GM21515 (cell line): ENCODE data around the gene KLHL34.

Experiments
- ATAC-seq: cut with Tn5 transposase; IDR thresholded peaks from one replicate; pipeline ENCODE4 v1.9.1; 2021; ENCODE audit not compliant: unreplicated experiment

The KLHL34 gene, protein sequence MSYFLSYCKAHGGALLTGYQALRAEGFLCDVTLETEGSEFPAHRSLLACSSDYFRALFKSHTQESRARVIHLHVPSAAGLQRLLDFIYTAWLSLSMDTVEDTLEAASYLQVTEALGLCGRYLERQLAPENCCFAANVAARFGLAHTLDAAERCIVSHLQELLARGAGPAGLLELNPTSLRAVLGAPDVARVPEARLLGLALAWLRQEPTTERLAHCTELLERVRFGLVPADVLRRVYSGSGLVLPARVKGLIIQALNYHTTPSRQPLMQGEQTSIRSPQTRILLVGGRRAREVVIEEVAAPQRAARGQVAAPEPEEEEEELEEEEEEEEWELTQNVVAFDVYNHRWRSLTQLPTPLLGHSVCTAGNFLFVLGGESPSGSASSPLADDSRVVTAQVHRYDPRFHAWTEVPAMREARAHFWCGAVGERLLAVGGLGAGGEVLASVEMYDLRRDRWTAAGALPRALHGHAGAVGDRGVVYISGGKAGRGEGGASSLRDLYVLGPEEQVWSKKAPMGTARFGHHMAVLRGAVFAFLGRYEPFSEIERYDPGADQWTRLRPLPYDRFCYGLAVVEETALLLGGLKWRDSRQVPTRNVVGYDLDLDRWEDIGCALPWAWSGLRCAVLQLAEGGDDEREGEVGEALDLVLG

GRCh38 chrX:21658152-21658737 is at the start of gene KLHL34:
Gene KLHL34 (minus strand): TSS chrX:21658330. CDS start chrX:21657788, 542 bp downstream.
- ATAC-seq, result no peak

- ATAC-seq, result no peak
These were observed 47.1 kb upstream of the KLHL34 start for GRCh38 chrX:21705225-21705624.

DNA sequence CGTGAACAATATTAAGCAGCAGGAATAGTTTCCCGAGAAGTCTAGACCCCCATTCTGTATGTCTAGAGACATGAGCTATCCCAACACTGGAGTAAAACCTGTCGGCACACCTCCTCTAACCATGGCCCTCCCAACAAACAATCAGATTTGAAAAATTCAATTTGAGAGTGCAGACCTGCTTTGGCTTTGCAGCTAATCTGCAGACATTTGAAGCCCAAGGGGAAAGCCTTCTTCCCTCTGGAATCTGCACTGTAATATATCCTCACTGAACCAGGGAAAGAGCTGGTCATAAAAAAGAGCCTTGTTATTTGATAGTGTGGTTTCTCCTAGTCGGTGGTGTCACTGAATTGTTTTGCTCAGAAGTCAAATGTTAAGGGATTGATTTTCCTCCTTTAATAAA is 44.6 kb upstream of the KLHL34 start:
- no peak for ATAC-seq

- ATAC-seq, result no peak
These were observed 42.8 kb upstream of the KLHL34 start for GRCh38 chrX:21700967-21701366.

- no peak for ATAC-seq
These were observed 42.1 kb upstream of the KLHL34 start for GRCh38 chrX:21700275-21700674.

DNA sequence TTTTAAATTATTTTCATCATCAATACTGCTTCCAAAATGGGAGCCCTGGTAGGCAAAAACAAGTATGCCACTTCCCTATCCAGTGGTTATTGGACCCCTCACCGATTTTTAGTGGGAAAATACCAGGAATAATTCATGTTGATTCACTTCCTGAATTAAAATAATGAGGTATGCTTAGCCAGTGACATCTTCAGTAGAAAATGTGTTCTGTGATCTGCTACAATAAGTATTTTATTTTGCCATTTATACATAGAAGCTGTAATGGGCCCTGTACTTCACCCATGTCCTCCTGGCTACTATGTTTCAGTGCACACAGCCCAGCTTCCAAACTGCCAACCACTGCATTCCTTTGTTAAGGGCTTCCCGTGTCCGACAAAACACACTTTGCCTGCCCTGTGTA is 41.0 kb upstream of the KLHL34 start:
- no peak for ATAC-seq

DNA sequence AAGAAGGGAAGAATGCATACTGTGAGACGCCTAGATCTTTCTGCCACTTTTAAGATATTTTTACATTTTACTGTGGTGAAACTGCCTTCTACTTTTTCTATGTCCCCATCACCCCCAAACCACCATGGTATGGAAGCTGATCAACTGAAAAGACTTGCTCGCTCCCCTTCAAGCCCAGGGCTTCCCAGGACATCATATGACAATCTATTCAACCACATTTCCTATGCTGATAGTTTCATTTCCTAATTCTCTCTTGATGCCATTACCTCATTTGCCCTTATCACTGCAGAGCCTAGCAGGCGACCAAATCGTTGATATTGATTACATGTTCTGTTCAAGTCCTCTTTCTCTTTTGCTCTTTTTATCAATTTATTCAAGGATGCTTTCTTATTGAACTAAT is 40.1 kb upstream of the KLHL34 start:
- ATAC-seq, result no peak

DNA sequence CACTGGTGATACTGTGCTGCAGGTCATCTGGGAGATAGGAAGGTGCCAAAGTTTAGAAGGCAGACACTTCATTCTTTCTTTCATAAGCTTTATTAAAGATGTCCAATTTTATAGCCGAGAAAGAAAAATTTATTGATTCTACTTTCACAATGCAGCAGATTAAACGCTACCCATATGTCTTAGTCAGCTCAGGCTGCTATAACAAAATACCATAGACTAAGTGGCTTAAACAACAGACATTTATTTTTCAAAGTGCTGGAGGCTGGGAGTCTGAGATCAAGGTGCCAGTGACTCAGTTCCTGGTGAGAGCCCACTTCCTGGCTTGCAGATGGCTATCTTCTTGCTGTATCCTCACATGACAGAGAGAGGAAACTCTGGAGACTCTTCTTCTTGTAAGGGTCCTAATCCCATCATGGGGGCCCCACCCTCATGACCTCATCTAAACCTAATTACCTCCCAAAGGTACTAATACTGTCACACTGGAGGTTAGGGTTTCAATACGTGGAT is 33.4 kb upstream of the KLHL34 start:
- no peak for ATAC-seq

DNA sequence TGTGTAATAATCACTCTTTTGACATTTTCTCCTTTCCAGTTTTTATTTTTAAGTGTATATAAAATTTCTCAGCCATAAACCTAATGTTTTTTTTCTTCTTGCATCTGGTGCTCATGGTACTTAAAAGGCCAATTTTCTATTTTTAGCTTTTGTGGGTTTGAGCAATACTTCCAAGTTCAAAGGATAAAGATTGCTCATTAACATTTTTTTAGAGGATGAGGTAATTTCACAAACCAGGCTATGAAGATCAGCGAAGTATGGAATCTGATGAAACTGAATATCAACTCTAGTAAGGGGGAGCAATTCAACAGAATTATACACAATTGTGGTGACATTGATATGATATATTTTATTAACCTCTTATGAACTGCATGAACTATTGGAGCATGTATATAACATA is 25.8 kb upstream of the KLHL34 start:
- ATAC-seq, result no peak

GRCh38 chrX:21678048-21678612 is 20.0 kb upstream of the KLHL34 start:
- no peak for ATAC-seq

GRCh38 chrX:21675931-21676330 is 17.8 kb upstream of the KLHL34 start:
- ATAC-seq, result no peak

DNA sequence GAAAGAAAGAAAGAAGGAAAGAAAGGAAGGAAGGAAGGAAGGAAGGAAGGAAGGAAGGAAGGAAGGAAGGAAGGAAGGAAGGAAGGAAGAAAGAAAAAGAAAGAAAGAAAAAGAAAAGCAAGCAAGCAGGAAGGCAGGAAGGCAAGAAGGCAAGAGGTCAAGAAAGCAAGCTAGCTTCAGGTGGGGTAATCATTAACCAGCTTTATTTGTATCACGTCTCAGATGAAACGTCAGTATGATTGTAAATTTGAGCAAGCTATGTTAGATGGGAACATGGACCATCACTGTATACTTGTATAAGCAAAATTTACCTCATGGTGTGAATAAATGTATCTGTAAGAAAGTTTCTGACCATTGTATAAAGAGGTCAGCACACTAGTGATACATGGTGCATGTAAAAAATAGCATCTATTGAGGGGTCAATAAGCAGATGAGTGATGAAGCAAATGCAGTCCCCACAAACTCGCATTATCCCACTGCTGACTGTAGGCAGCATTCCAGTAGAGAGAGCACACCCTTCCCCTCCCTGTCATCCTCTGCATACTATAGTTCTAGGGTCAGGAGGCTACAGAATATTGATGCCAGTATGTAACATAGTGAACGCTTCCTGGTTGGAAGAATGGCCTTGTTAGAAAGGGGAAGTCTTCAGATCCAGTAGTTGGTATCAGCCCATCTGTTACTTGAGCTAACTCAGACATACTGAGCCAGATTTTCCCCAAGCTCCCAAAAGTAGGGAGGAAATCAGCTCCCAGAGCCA is 16.5 kb upstream of the KLHL34 start:
- ATAC-seq, result no peak

GRCh38 chrX:21666679-21667078 is 8.5 kb upstream of the KLHL34 start:
- ATAC-seq, result no peak

DNA sequence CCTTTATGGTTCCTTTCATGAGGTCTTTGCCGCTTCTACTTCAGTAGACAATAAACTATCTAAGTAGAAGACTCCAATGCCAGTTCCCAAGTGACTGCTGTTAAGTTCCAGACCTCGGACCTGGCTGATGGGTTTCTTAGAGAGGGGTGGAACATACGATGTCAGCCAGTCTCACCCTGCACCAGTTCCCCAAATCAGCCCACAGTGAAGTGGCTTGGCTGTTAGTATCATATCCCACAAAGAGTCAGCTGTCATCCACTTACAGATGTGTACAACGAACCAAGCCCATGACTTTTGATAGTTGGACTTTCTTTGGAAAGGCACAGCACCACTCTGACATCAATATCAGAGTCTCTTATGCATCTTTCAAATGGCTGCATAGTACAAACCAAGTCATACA is 8.1 kb upstream of the KLHL34 start:
- ATAC-seq, result no peak

DNA sequence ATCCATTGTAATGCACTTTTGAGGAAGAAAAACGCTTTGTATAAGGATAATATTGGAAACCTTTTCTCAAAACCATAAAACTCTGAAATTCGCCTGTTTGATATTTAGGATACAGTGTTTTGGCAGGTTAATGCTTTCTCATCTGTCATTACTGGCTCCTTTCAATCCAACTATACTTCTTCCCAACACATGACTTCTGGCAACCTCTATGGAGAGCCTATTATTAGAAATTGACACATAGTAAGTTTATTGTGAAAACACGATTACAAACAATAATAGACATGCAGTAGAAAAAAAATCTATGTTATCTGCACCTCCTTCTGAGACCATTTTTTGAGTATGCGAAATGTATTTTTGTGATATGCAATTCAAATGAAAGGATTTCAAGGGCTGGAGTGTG is 4.6 kb upstream of the KLHL34 start:
- ATAC-seq, result no peak

DNA sequence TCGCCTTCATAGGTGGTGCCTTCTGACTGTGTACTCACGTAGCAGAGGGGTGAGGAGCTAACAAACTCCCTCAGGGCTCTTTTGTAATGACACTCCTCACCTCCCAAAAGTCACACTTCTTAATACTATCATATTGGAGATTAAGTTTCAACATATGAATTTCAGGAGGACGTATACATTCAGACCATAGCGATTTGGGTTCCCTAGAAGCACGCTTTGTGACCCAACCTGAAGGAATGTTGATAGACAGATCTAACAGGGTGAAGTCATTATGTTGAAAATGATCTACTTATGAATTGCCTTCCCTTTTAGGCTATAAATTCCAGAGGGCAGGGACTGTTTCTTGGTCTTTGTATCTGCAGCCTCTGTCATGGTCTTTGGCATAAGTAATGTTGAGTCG is 3.2 kb upstream of the KLHL34 start:
- ATAC-seq, result no peak

GRCh38 chrX:21660156-21660555 is 2.0 kb upstream of the KLHL34 start:
- no peak for ATAC-seq

GRCh38 chrX:21659320-21659719 is 1.2 kb upstream of the KLHL34 start:
- ATAC-seq, result no peak

GRCh38 chrX:21658746-21659145 is 616 bp upstream of the KLHL34 start:
- no peak for ATAC-seq

GRCh38 chrX:21657318-21658151 is 595 bp downstream of the KLHL34 start:
- no peak for ATAC-seq
